OCI-LY7 (cell line): ENCODE data around the gene AKAP9. TPM values are rescaled to one million over a fixed set of nuclear protein-coding genes. Genes with fewer than 3 reads are reported as not detected.

Source experiments
- BruUV-seq: library from RNA; stranded (reverse); fragments of 400-500 nt; replicated peaks from 2 replicates; lab custom pipeline; 2021; lab: Mats Ljungman, UMichigan
- CTCF ChIA-PET: fragments of 300-600 bp; sonication (Branson Sonifier 250); formaldehyde crosslinking; loops from one replicate; lab custom pipeline; 2022; ENCODE audit warnings: antibody characterized with exemption; ENCODE audit not compliant: unreplicated experiment; lab: Charles Lee
- POLR2A ChIA-PET: fragments of 300-600 bp; sonication (Branson Sonifier 250); formaldehyde crosslinking; loops from one replicate; lab custom pipeline; 2022; ENCODE audit warnings: antibody characterized with exemption; lab: Charles Lee
- DNase-seq: peaks from one replicate; pipeline ENCODE4 v3.0.0-alpha.2; 2015; ENCODE audit warnings: low spot score
- H2AFZ ChIP-seq: fragments of 200-600 bp; sonication (generic), shearing (Covaris generic); 2 replicates; pipeline ENCODE4 v1.6.1; 2014; ENCODE audit warnings: mild to moderate bottlenecking, antibody characterized with exemption, low read length, moderate library complexity
- H3K27ac ChIP-seq: fragments of 200-600 bp; sonication (generic); 2 replicates; pipeline ENCODE4 v1.5.1; 2014; ENCODE audit warnings: mixed run types, low read depth, mild to moderate bottlenecking, moderate library complexity, low read length, inconsistent platforms; ENCODE audit not compliant: poor library complexity, severe bottlenecking
- H3K36me3 ChIP-seq: fragments of 200-600 bp; sonication (generic); 2 replicates; pipeline ENCODE4 v1.6.1; 2014; ENCODE audit warnings: mild to moderate bottlenecking, antibody characterized with exemption, low read length, moderate library complexity, mixed read lengths; ENCODE audit not compliant: insufficient read depth
- H3K4me1 ChIP-seq: fragments of 200-600 bp; sonication (generic); 2 replicates; pipeline ENCODE4 v1.5.1; 2014; ENCODE audit warnings: mild to moderate bottlenecking, low read length; ENCODE audit not compliant: insufficient read depth, poor library complexity, severe bottlenecking
- H3K4me2 ChIP-seq: fragments of 200-600 bp; sonication (generic); 2 replicates; pipeline ENCODE4 v1.6.1; 2014; ENCODE audit warnings: mild to moderate bottlenecking, low read length
- H3K4me3 ChIP-seq: fragments of 200-600 bp; sonication (generic); 2 replicates; pipeline ENCODE4 v1.5.1; 2014; ENCODE audit warnings: mild to moderate bottlenecking, low read depth, low read length; ENCODE audit not compliant: poor library complexity, severe bottlenecking
- H3K79me2 ChIP-seq: fragments of 200-600 bp; sonication (generic); 2 replicates; pipeline ENCODE4 v1.6.1; 2016; ENCODE audit warnings: low read depth, mild to moderate bottlenecking, low read length, moderate library complexity, mixed read lengths; ENCODE audit not compliant: insufficient read depth
- H3K9me2 ChIP-seq: fragments of 200-600 bp; sonication (generic); 2 replicates; pipeline ENCODE4 v1.6.1; 2016; ENCODE audit warnings: mild to moderate bottlenecking, low read length, mixed read lengths; ENCODE audit not compliant: insufficient read depth
- H3K9me3 ChIP-seq: fragments of 200-600 bp; sonication (generic); 2 replicates; pipeline ENCODE4 v1.6.1; 2014; ENCODE audit warnings: mild to moderate bottlenecking, mixed run types, low read length, mixed read lengths
- H4K20me1 ChIP-seq: fragments of 200-600 bp; sonication (generic); 2 replicates; pipeline ENCODE4 v1.6.1; 2014; ENCODE audit warnings: mild to moderate bottlenecking, antibody characterized with exemption, low read length, moderate library complexity, mixed read lengths; ENCODE audit not compliant: insufficient read depth
- EZH2phosphoT487 ChIP-seq: fragments of 200-600 bp; sonication (generic); IDR thresholded peaks from 2 replicates; pipeline ENCODE4 v1.6.1; 2018; ENCODE audit warnings: low read depth, borderline replicate concordance, mild to moderate bottlenecking, mixed run types, antibody characterized with exemption, low read length, moderate library complexity, mixed read lengths
- intact Hi-C: fragments of 100-400 bp; cut with micrococcal nuclease; formaldehyde crosslinking; loops from one replicate; pipeline ENCODE4 v1.10.0; 2022; ENCODE audit not compliant: unreplicated experiment
- total RNA-seq, 2 experiments: library from RNA; depleted of rRNA in 1 of 2; stranded (reverse); fragments of >200 nt in 1 of 2; shearing (Covaris generic) in 1 of 2; gene quantifications; 2 replicates each; pipeline ENCODE4 v1.2.3, GENCODE V29; 2014 to 2022
- TF ChIP-seq, protein P1 (sequence below): fragments of 200-600 bp; sonication (generic); conservative IDR thresholded peaks from 2 replicates; pipeline ENCODE4 v1.5.1; 2014; ENCODE audit warnings: mild to moderate bottlenecking, antibody characterized with exemption, low read length, moderate library complexity, mixed read lengths

Gene AKAP9
- total RNA-seq, 2 experiments from 2014 or later = 32.6 to 38.1 TPM

- Histone ChIP-seq H3K4me2 (no peak overlapping the region), H3K79me2 (no peaks in the 10 kb centered on the region), H4K20me1 (no peaks in the 10 kb centered on the region), H3K9me2 (no peaks in the 10 kb centered on the region), H3K4me3 (no peak overlapping the region), H3K4me1 (no peaks in the 10 kb centered on the region), H3K36me3 (no peaks in the 10 kb centered on the region), H2AFZ (no peak overlapping the region), H3K9me3 (no peaks in the 10 kb centered on the region), H3K27ac (no peak overlapping the region)
- ChIA-PET POLR2A (no interaction called here), CTCF (no interaction called here)
- intact Hi-C loops = no loop called here
- TF ChIP-seq, protein P1, sequence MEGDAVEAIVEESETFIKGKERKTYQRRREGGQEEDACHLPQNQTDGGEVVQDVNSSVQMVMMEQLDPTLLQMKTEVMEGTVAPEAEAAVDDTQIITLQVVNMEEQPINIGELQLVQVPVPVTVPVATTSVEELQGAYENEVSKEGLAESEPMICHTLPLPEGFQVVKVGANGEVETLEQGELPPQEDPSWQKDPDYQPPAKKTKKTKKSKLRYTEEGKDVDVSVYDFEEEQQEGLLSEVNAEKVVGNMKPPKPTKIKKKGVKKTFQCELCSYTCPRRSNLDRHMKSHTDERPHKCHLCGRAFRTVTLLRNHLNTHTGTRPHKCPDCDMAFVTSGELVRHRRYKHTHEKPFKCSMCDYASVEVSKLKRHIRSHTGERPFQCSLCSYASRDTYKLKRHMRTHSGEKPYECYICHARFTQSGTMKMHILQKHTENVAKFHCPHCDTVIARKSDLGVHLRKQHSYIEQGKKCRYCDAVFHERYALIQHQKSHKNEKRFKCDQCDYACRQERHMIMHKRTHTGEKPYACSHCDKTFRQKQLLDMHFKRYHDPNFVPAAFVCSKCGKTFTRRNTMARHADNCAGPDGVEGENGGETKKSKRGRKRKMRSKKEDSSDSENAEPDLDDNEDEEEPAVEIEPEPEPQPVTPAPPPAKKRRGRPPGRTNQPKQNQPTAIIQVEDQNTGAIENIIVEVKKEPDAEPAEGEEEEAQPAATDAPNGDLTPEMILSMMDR = no peak
- TF ChIP-seq EZH2phosphoT487 = no peak
- DNase-seq = no peak
- BruUV-seq = no TSS peak
Observed at GRCh38 chr7:92155108-92155739, 214.6 kb downstream of the AKAP9 start.

DNA sequence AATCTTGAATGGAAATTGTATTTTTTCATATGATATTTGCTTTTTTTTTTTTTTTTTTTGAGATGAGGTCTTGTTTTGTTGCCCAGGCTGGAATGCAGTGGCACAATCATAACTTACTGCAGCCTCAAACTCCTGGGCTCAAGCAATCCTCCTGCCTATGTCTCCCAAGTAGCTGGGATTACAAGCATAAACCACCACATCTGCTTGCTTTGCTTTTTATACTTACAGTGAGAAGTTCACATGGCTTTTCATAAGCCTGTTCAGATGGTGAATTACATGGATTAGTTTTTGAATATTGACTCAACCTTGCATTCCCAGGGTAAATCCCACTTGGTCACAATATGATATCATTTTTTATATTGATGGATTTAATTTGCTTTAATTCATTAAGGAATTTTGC is 216.3 kb downstream of the AKAP9 start:
- TF ChIP-seq, protein P1 = no peak
- TF ChIP-seq EZH2phosphoT487 = no peak

More for the DNA sequence above, 216.3 kb downstream of the AKAP9 start:
- no peak for DNase-seq
- H3K4me2 ChIP-seq = no peak overlapping the region
- BruUV-seq = no TSS peak
- H3K9me2 ChIP-seq = no peaks in the 10 kb centered on the region
- H4K20me1 ChIP-seq = no peaks in the 10 kb centered on the region
- no peak overlapping the region for H3K4me3 ChIP-seq
- CTCF ChIA-PET = no interaction called here
- H3K36me3 ChIP-seq = no peaks in the 10 kb centered on the region
- H3K79me2 ChIP-seq = no peaks in the 10 kb centered on the region
- POLR2A ChIA-PET = interaction anchor here (0.6 to 1.2 kb wide), 3 partner anchors 10 to 313 kb away, joined by 3 to 4 read pairs (median 3); no protein-coding TSS in a partner anchor
- H3K27ac ChIP-seq = no peak overlapping the region
- H3K4me1 ChIP-seq = no peaks in the 10 kb centered on the region
- H3K9me3 ChIP-seq = no peaks in the 10 kb centered on the region
- intact Hi-C loops = no loop called here
- H2AFZ ChIP-seq = no peak overlapping the region
